Kidney (tissue), 14 donors: ENCODE data around the gene HIPK2. TPM values are rescaled to one million over a fixed set of nuclear protein-coding genes. Genes with fewer than 3 reads are reported as not detected.
A peak's percentile ranks its signal among the peaks of the same experiment; 100 is the strongest.

Experiments
- DNase-seq, 5 donors: peaks; one replicate each; pipeline ENCODE4 v3.0.0-alpha.2; 2013 to 2020
- FAIRE-seq: peaks from 2 replicates; lab custom pipeline; 2012; peaks lifted over from hg19 to GRCh38; lab: Jason Lieb, UNC
- H3K27ac ChIP-seq, 2 donors: one replicate each; pipeline ENCODE4 v1.7.0; 2013; ENCODE audit warnings: low read depth in 2 of 2, low read length in 2 of 2, inconsistent platforms in 1 of 2
- H3K27me3 ChIP-seq: one replicate; pipeline ENCODE4 v1.7.1; 2013; ENCODE audit warnings: low read length, inconsistent platforms; ENCODE audit not compliant: control insufficient read depth, insufficient read depth
- H3K36me3 ChIP-seq, 3 donors: one replicate each; pipeline versions ENCODE4 v1.7.0 to v1.7.1; 2013; ENCODE audit warnings: low read length in 3 of 3, control low read depth in 1 of 3, inconsistent platforms in 1 of 3; ENCODE audit not compliant: insufficient read depth in 3 of 3, control insufficient read depth in 2 of 3
- H3K4me1 ChIP-seq, 3 donors: one replicate each; pipeline versions ENCODE4 v1.7.0 to v1.7.1; 2013; ENCODE audit warnings: low read length in 3 of 3, inconsistent platforms in 1 of 3, low read depth in 1 of 3; ENCODE audit not compliant: control insufficient read depth in 2 of 3, insufficient read depth in 2 of 3
- H3K4me3 ChIP-seq, 3 donors: one replicate each; pipeline versions ENCODE4 v1.7.0 to v1.8.1; 2013; ENCODE audit warnings: low read length in 3 of 3, control low read depth in 1 of 3, inconsistent platforms in 1 of 3
- H3K9ac ChIP-seq, 3 donors: one replicate each; pipeline versions ENCODE4 v1.7.0 to v1.7.1; 2013; ENCODE audit warnings: low read length in 3 of 3, control low read depth in 1 of 3, inconsistent platforms in 1 of 3
- H3K9me3 ChIP-seq, 3 donors: one replicate each; pipeline versions ENCODE4 v1.7.0 to v1.7.1; 2013; ENCODE audit warnings: low read length in 3 of 3, control low read depth in 1 of 3, inconsistent platforms in 1 of 3; ENCODE audit not compliant: control insufficient read depth in 2 of 3, insufficient read depth in 1 of 3
- intact Hi-C: fragments of 100-400 bp; cut with DNase I; formaldehyde crosslinking; loops from one replicate; pipeline ENCODE4 v1.11.1; 2022
- polyA plus RNA-seq: library from polyadenylated mRNA; stranded (reverse); fragments of 350-450 nt; fragmentation: Illumina TruSeq; extraction: RNeasy Lipid Tissue Mini Kit (QIAGEN cat#74804); gene quantifications from one replicate; pipeline ENCODE4 v1.2.3, GENCODE V29; 2014; ENCODE audit warnings: low read depth, low replicate concordance; ENCODE audit not compliant: insufficient read depth
- total RNA-seq: library from RNA; stranded (reverse); fragmentation: NEBNext Ultra II Directional; extraction: Animal tissue kit (Norgen Biotek cat#: 25700); gene quantifications from one replicate; pipeline ENCODE4 v1.2.1, GENCODE V29; 2021
- TF ChIP-seq, protein P1 (sequence below): IDR thresholded peaks from 3 replicates; pipeline ENCODE4 v1.5.1; 2012; ENCODE audit warnings: mild to moderate bottlenecking, moderate library complexity, borderline replicate concordance; ENCODE audit not compliant: insufficient read depth; ENCODE audit errors: extremely low read depth
- donor health status: control.
- donor health status: control.
- donor health status: control.
- donor health status: control.
- donor health status: control.
- donor health status: DM: yes; HTN: yes; CAD: no.
- donor health status: Normal renal cell carcinoma (clear cell type).

HIPK2 gene
- total and polyA plus RNA-seq, 2 donors from 2014 or later = 9.6 to 153 TPM

- DNase-seq = no peak
- peak overlapping the region; percentile 29 to 61 for H3K27ac ChIP-seq
- H3K4me1 ChIP-seq = peaks cover 0 to 43% (median 11%) of the 10 kb centered on the region in 3 donors
- peak overlapping the region in 1 of 3 donors; percentile 53 for H3K9ac ChIP-seq
- no peaks in the 10 kb centered on the region for H3K27me3 ChIP-seq
- H3K4me3 ChIP-seq = no peak overlapping the region
- H3K36me3 ChIP-seq = peaks cover 3 to 10% (median 7%) of the 10 kb centered on the region in 3 donors
- H3K9me3 ChIP-seq = no peaks in the 10 kb centered on the region
- FAIRE-seq = no peak
- TF ChIP-seq, protein P1, sequence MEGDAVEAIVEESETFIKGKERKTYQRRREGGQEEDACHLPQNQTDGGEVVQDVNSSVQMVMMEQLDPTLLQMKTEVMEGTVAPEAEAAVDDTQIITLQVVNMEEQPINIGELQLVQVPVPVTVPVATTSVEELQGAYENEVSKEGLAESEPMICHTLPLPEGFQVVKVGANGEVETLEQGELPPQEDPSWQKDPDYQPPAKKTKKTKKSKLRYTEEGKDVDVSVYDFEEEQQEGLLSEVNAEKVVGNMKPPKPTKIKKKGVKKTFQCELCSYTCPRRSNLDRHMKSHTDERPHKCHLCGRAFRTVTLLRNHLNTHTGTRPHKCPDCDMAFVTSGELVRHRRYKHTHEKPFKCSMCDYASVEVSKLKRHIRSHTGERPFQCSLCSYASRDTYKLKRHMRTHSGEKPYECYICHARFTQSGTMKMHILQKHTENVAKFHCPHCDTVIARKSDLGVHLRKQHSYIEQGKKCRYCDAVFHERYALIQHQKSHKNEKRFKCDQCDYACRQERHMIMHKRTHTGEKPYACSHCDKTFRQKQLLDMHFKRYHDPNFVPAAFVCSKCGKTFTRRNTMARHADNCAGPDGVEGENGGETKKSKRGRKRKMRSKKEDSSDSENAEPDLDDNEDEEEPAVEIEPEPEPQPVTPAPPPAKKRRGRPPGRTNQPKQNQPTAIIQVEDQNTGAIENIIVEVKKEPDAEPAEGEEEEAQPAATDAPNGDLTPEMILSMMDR = no peak
- intact Hi-C loops = no loop called here
Observed at GRCh38 chr7:139701908-139702307, 75.9 kb downstream of the HIPK2 start.

DNA sequence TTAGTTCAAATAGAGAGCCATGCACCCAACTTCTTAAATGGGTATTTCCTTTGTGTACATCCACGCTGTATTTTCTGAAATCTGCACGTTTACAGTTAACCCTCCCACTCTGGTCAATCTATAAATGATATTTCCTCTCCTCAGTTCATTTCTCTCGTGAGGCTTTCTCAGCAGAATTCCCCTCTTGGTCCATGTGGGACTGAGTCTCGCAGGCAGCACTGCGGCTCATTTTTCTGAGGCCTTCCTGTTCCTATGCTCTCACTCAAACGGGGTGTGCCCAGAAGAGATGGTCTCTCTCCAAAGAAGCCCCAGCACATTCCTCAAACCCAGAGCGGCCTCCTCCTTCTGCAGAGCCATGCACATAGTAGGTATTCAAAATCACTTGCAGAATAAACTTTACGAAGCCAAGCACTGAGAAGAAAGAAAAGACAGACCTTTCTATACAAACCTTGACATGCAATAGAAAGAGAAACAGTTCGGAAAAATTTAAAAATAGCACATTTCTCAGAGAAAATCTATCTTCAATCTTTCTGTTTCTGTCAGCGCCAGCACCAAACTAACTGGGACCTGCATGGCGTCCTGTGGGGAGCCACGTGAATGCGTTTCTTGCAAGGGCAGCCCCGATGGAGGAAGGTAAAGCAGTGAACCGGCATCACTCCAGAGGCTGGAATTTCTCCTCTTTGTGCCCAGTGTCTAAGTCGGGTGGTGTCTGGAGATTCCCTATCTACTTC, 77.1 kb downstream of the HIPK2 start:
- H3K27ac ChIP-seq = peak overlapping the region in 1 of 2 donors; percentile 29

GRCh38 chr7:139699640-139700504, 77.9 kb downstream of the HIPK2 start:
- no peak for FAIRE-seq
- H3K9ac ChIP-seq = peak overlapping the region in 1 of 3 donors; percentile 1
- peaks cover 0 to 44% (median 11%) of the 10 kb centered on the region in 3 donors for H3K4me1 ChIP-seq
- H3K4me3 ChIP-seq = no peak overlapping the region
- H3K9me3 ChIP-seq = no peaks in the 10 kb centered on the region
- H3K27me3 ChIP-seq = no peaks in the 10 kb centered on the region
- intact Hi-C loops = no loop called here
- peaks cover 3 to 4% (median 3%) of the 10 kb centered on the region in 3 donors for H3K36me3 ChIP-seq
- H3K27ac ChIP-seq = peak overlapping the region in 1 of 2 donors; percentile 11
- TF ChIP-seq, protein P1 = no peak
- no peak for DNase-seq

More for the DNA sequence above, 77.1 kb downstream of the HIPK2 start:
- H3K36me3 ChIP-seq = peaks cover 3 to 4% (median 3%) of the 10 kb centered on the region in 3 donors
- TF ChIP-seq, protein P1 = no peak
- intact Hi-C loops = no loop called here
- H3K4me3 ChIP-seq = no peak overlapping the region
- H3K9me3 ChIP-seq = no peaks in the 10 kb centered on the region
- peaks cover 0 to 41% (median 11%) of the 10 kb centered on the region in 3 donors for H3K4me1 ChIP-seq
- H3K27me3 ChIP-seq = no peaks in the 10 kb centered on the region
- no peak for DNase-seq
- no peak for FAIRE-seq
- peak overlapping the region in 1 of 3 donors; percentile 1 for H3K9ac ChIP-seq
